A549 (cell line): ENCODE data around the gene MYBPHL. TPM values are rescaled to one million over a fixed set of nuclear protein-coding genes. Genes with fewer than 3 reads are reported as not detected.

Experiments used
- ATAC-seq, 2 experiments: fragments of 200-7000 bp in 1 of 2; fragments of >200 bp in 1 of 2; cut with Nextera tagmentation in 1 of 2; cut with Tn5 transposase in 1 of 2; 3 replicates each; pipeline versions ENCODE4 v1.8.0 to v1.9.1; 2018 to 2020; ENCODE audit warnings: mild to moderate bottlenecking in 1 of 2, moderate library complexity in 1 of 2
- CTCF ChIA-PET: fragments of 300-600 bp; sonication (Branson Sonifier 250); formaldehyde crosslinking; extraction: SDS; loops from one replicate; lab custom pipeline; 2021; ENCODE audit warnings: antibody characterized with exemption, inconsistent platforms; lab: Yijun Ruan, JAX
- POLR2A ChIA-PET: fragments of 350-600 bp; formaldehyde crosslinking; extraction: SDS; loops from one replicate; lab custom pipeline; 2021; ENCODE audit warnings: antibody characterized with exemption, inconsistent platforms; lab: Yijun Ruan, JAX
- DNase-seq, 2 experiments: peaks; one replicate each; pipeline versions ENCODE4 v3.0.0 to v3.0.0-alpha.2; 2011 to 2016; ENCODE audit warnings: low read depth in 1 of 2, low spot score in 1 of 2
- FAIRE-seq: peaks from 2 replicates; lab custom pipeline; 2011; peaks lifted over from hg19 to GRCh38; lab: Jason Lieb, UNC
- H3K27ac ChIP-seq, 2 experiments: fragments of >200 bp; sonication (Bioruptor Twin); formaldehyde crosslinking; 3 replicates each; pipeline ENCODE4 v1.5.1; 2016 to 2017
- H3K4me1 ChIP-seq: fragments of >200 bp; sonication (Bioruptor Twin); formaldehyde crosslinking; 3 replicates; pipeline ENCODE4 v1.6.1; 2016
- H3K4me2 ChIP-seq: fragments of >200 bp; sonication (Bioruptor Twin); formaldehyde crosslinking; 3 replicates; pipeline ENCODE4 v1.6.1; 2016
- H3K4me3 ChIP-seq: fragments of >200 bp; sonication (Bioruptor Twin); formaldehyde crosslinking; 3 replicates; pipeline ENCODE4 v1.5.1; 2016
- H3K9me3 ChIP-seq: fragments of >200 bp; sonication (Bioruptor Twin); formaldehyde crosslinking; 3 replicates; pipeline ENCODE4 v1.6.1; 2016
- BHLHE40 ChIP-seq: IDR thresholded peaks from 2 replicates; pipeline ENCODE4 v1.6.1; 2012; ENCODE audit warnings: low read depth, low read length, inconsistent platforms
- CBX2 ChIP-seq: fragments of 200-600 bp; sonication (generic); IDR thresholded peaks from 2 replicates; pipeline ENCODE4 v1.6.1; 2016; ENCODE audit warnings: low read depth, mild to moderate bottlenecking, borderline replicate concordance
- CEBPB ChIP-seq, 2 experiments: fragments of >200 bp in 1 of 2; sonication (Bioruptor Twin) in 1 of 2; formaldehyde crosslinking in 1 of 2; IDR thresholded peaks; 2 replicates each; pipeline ENCODE4 v1.6.1; 2012 to 2016
- CHD2 ChIP-seq: fragments of 150-350 bp; IDR thresholded peaks from 2 replicates; pipeline ENCODE4 v1.6.1; 2014; ENCODE audit warnings: low read length; ENCODE audit not compliant: partially characterized antibody
- CHD4 ChIP-seq: fragments of 200-600 bp; sonication (generic); IDR thresholded peaks from 2 replicates; pipeline ENCODE4 v1.6.1; 2016; ENCODE audit warnings: antibody characterized with exemption, mild to moderate bottlenecking, borderline replicate concordance
- EHF ChIP-seq: fragments of 250-450 bp; sonication (Bioruptor Pico); IDR thresholded peaks from 2 replicates; pipeline ENCODE4 v1.5.0; 2020; ENCODE audit warnings: mild to moderate bottlenecking
- FOSB ChIP-seq: fragments of 250-450 bp; sonication (Bioruptor Pico); IDR thresholded peaks from 2 replicates; pipeline ENCODE4 v1.5.0; 2020; ENCODE audit warnings: mild to moderate bottlenecking, moderate library complexity
- GATA3 ChIP-seq: IDR thresholded peaks from 2 replicates; pipeline ENCODE4 v1.6.1; 2012; ENCODE audit warnings: borderline replicate concordance
- HDAC2 ChIP-seq: fragments of 200-600 bp; sonication (generic); IDR thresholded peaks from 2 replicates; pipeline ENCODE4 v1.6.1; 2016
- HOXA7 ChIP-seq: fragments of 250-450 bp; sonication (Bioruptor Pico); IDR thresholded peaks from 2 replicates; pipeline ENCODE4 v1.5.0; 2020; ENCODE audit warnings: mild to moderate bottlenecking, moderate library complexity
- HOXB5 ChIP-seq: fragments of 250-450 bp; sonication (Bioruptor Pico); IDR thresholded peaks from 2 replicates; pipeline ENCODE4 v1.5.0; 2020; ENCODE audit warnings: mild to moderate bottlenecking, moderate library complexity
- JUN ChIP-seq, 2 experiments: fragments of >200 bp; sonication (Bioruptor Twin); formaldehyde crosslinking; IDR thresholded peaks; 2 replicates in 1 of 2; 3 replicates in 1 of 2; pipeline ENCODE4 v1.6.1; 2016 to 2017
- JUNB ChIP-seq: fragments of >200 bp; sonication (Bioruptor Twin); formaldehyde crosslinking; IDR thresholded peaks from 2 replicates; pipeline ENCODE4 v1.6.1; 2016
- KDM1A ChIP-seq: fragments of 200-600 bp; sonication (generic); IDR thresholded peaks from 2 replicates; pipeline ENCODE4 v1.6.1; 2016; ENCODE audit warnings: low read depth, mild to moderate bottlenecking
- KDM5A ChIP-seq: fragments of 200-600 bp; sonication (generic); IDR thresholded peaks from 2 replicates; pipeline ENCODE4 v1.6.1; 2016; ENCODE audit warnings: antibody characterized with exemption, mild to moderate bottlenecking
- MAFK ChIP-seq: fragments of 450-650 bp; IDR thresholded peaks from 2 replicates; pipeline ENCODE4 v1.6.1; 2014; ENCODE audit not compliant: partially characterized antibody
- POLR2A ChIP-seq: IDR thresholded peaks from 2 replicates; pipeline ENCODE4 v1.6.1; 2012; ENCODE audit warnings: mild to moderate bottlenecking, low read length
- POLR2AphosphoS2 ChIP-seq: conservative IDR thresholded peaks from 2 replicates; pipeline ENCODE4 v1.6.1; 2012; ENCODE audit warnings: low read length, improper control_type of control experiment, inconsistent platforms
- RAD21 ChIP-seq, 2 experiments: fragments of >200 bp in 1 of 2; sonication (Bioruptor Twin) in 1 of 2; formaldehyde crosslinking in 1 of 2; IDR thresholded peaks in 1 of 2; conservative IDR thresholded peaks in 1 of 2; 2 replicates in 1 of 2; 3 replicates in 1 of 2; pipeline ENCODE4 v1.6.1; 2012 to 2018; ENCODE audit warnings: inconsistent platforms in 1 of 2
- SMC3 ChIP-seq: fragments of >200 bp; sonication (Bioruptor Twin); formaldehyde crosslinking; IDR thresholded peaks from 3 replicates; pipeline ENCODE4 v1.6.1; 2018; ENCODE audit warnings: inconsistent platforms
- TP53 ChIP-seq: fragments of 250-450 bp; sonication (Bioruptor Pico); IDR thresholded peaks from 2 replicates; pipeline ENCODE4 v1.5.0; 2021; ENCODE audit warnings: mild to moderate bottlenecking, moderate library complexity
- ZFP36 ChIP-seq: fragments of 450-650 bp; IDR thresholded peaks from 2 replicates; pipeline ENCODE4 v1.6.1; 2014; ENCODE audit warnings: borderline replicate concordance; ENCODE audit not compliant: partially characterized antibody
- WGBS: methylation state at CpG from one replicate; pipeline ENCODE4 v1.1.6; 2017; ENCODE audit errors: missing lambda C conversion rate; 5-methylcytosine and 5-hydroxymethylcytosine counted together
- polyA plus RNA-seq, 4 experiments: library from polyadenylated mRNA; depleted of rRNA in 3 of 4; stranded (reverse); fragments of >200 nt; fragmentation: RNase III in 1 of 4; extraction: RNeasy Plus Mini Kit Qiagen cat#74134 plus additional on column Dnase treatment in 1 of 4; gene quantifications; 2 replicates in 3 of 4; 3 replicates in 1 of 4; pipeline ENCODE4 v1.2.3, GENCODE V29; 2011 to 2017
- TF ChIP-seq, protein P1 (sequence below): fragments of 200-600 bp; sonication (generic); IDR thresholded peaks from 2 replicates; pipeline ENCODE4 v1.6.1; 2016; ENCODE audit warnings: antibody characterized with exemption, mild to moderate bottlenecking, moderate library complexity
- TF ChIP-seq, protein P2 (sequence below): IDR thresholded peaks from 2 replicates; pipeline ENCODE4 v1.6.1; 2012; ENCODE audit warnings: low read depth, borderline replicate concordance

The MYBPHL gene
- polyA plus RNA-seq, 2 of the 4 experiments (the other 2 are of a cell fraction): not detected

DNA sequence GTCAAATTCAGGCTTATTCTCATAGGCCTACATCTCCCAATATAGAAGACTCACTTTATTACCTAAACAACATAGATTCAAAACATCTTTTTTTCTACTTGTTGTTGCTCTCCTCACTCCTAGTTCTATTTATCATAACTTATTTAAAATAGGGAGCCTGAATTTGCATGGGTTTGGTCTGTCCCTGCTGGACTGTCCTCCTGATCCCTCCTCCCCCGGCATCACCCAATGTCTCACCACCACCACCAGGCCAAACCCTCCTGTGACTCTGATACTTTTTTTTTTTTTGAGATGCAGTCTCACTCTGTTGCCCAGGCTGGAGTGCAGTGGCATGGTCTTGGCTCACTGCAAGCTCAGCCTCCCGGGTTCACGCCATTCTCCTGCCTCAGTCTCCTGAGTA lies 31.8 kb upstream of the MYBPHL start:
- POLR2A ChIA-PET: no interaction called here

GRCh38 chr1:109338091-109338490 lies 31.3 kb upstream of the MYBPHL start:
- no peak overlapping the region for H3K27ac ChIP-seq
- DNase-seq (no peak), ATAC-seq (no peak), FAIRE-seq (no peak)
- no peak overlapping the region for H3K4me2 ChIP-seq
- ChIA-PET POLR2A (no interaction called here), CTCF (no interaction called here)
- H3K4me1 ChIP-seq: no peaks in the 10 kb centered on the region
- WGBS: 91% methylated on average over 6 of the region's 6 CpGs
- TF ChIP-seq HOXA7 (CRISPR knock-in tag): no peak
- no peak for TF ChIP-seq HDAC2
- TF ChIP-seq JUN (IDR thresholded peaks at IDR 0.05): no peak
- no peak overlapping the region for H3K4me3 ChIP-seq
- H3K9me3 ChIP-seq: no peaks in the 10 kb centered on the region

More for the DNA sequence above, 31.8 kb upstream of the MYBPHL start:
- Histone ChIP-seq H3K4me3 (no peak overlapping the region), H3K4me2 (no peak overlapping the region), H3K4me1 (no peaks in the 10 kb centered on the region), H3K9me3 (no peaks in the 10 kb centered on the region), H3K27ac (no peak overlapping the region)
- no peak for ATAC-seq
- whole genome bisulfite sequencing: 93% methylated on average over 3 of the region's 3 CpGs
- CTCF ChIA-PET: no interaction called here
- TF ChIP-seq KDM1A (no peak), HDAC2 (no peak), ZFP36 (no peak), CEBPB (IDR thresholded peaks at IDR 0.05) (no peak)
- no peak for DNase-seq
- FAIRE-seq: no peak

- Histone ChIP-seq H3K4me1 (no peaks in the 10 kb centered on the region), H3K4me3 (no peak overlapping the region), H3K27ac (no peak overlapping the region), H3K9me3 (peaks cover 10% of the 10 kb centered on the region; the same call in 1 of the 3 replicates)
- ATAC-seq (no peak), DNase-seq (no peak), FAIRE-seq (no peak)
- ChIA-PET CTCF (interaction anchor here (1.3 kb wide), 1 partner anchor 134 kb away, joined by 4 read pairs; no protein-coding TSS in a partner anchor), POLR2A (no interaction called here)
- 85% methylated on average over 4 of the region's 4 CpGs for WGBS
- TF ChIP-seq BHLHE40 (no peak), JUN (IDR thresholded peaks at IDR 0.05) (no peak), FOSB (CRISPR knock-in tag) (no peak), CEBPB (IDR thresholded peaks at IDR 0.05) (no peak), EHF (CRISPR knock-in tag) (no peak), GATA3 (no peak), CBX2 (no peak), RAD21 (conservative IDR thresholded peaks at IDR 0.05 in 1 of 2, IDR thresholded peaks at IDR 0.05 in 1 of 2) (no peak), JUNB (no peak), MAFK (no peak), CHD2 (no peak), POLR2AphosphoS2 (no peak), POLR2A (no peak), TP53 (CRISPR knock-in tag) (no peak), KDM5A (no peak), SMC3 (no peak), HOXB5 (CRISPR knock-in tag) (no peak), CHD4 (no peak)
- TF ChIP-seq, protein P1, sequence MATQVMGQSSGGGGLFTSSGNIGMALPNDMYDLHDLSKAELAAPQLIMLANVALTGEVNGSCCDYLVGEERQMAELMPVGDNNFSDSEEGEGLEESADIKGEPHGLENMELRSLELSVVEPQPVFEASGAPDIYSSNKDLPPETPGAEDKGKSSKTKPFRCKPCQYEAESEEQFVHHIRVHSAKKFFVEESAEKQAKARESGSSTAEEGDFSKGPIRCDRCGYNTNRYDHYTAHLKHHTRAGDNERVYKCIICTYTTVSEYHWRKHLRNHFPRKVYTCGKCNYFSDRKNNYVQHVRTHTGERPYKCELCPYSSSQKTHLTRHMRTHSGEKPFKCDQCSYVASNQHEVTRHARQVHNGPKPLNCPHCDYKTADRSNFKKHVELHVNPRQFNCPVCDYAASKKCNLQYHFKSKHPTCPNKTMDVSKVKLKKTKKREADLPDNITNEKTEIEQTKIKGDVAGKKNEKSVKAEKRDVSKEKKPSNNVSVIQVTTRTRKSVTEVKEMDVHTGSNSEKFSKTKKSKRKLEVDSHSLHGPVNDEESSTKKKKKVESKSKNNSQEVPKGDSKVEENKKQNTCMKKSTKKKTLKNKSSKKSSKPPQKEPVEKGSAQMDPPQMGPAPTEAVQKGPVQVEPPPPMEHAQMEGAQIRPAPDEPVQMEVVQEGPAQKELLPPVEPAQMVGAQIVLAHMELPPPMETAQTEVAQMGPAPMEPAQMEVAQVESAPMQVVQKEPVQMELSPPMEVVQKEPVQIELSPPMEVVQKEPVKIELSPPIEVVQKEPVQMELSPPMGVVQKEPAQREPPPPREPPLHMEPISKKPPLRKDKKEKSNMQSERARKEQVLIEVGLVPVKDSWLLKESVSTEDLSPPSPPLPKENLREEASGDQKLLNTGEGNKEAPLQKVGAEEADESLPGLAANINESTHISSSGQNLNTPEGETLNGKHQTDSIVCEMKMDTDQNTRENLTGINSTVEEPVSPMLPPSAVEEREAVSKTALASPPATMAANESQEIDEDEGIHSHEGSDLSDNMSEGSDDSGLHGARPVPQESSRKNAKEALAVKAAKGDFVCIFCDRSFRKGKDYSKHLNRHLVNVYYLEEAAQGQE: no peak
- TF ChIP-seq, protein P2, sequence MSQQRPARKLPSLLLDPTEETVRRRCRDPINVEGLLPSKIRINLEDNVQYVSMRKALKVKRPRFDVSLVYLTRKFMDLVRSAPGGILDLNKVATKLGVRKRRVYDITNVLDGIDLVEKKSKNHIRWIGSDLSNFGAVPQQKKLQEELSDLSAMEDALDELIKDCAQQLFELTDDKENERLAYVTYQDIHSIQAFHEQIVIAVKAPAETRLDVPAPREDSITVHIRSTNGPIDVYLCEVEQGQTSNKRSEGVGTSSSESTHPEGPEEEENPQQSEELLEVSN: no peak
- TF ChIP-seq, all 56 proteins: peak for 0
- H3K4me2 ChIP-seq: no peak overlapping the region
Observed at GRCh38 chr1:109335091-109335490, 28.3 kb upstream of the MYBPHL start.
